ENCODE measurements around the gene ARSB. TPM values are rescaled to one million over a fixed set of nuclear protein-coding genes. Genes with fewer than 3 reads are reported as not detected.

Gene ARSB
- polyA plus RNA-seq, 1 of the 3 experiments (the other 2 are of a cell fraction): 12.5 TPM

DNA sequence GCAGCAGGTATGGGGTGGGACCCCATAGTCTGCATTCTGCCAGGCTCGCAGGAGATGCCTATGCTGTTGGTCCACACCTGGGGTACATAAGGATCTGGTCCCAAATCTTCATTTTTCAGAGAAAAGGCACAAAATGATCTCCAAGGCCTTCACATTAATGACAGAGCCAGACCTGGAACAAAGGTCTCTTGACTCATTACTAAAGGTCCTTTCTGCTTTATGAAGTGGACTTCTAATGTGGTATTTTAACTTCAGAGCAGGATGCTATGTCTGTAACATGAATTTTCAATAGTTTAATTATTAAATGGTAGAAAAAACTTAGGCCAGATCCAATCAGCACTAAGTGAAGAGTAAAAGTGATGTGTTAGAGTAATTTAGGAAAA is 46.4 kb upstream of the ARSB start:
- Histone ChIP-seq H3K4me3 (ENCODE audit: low read depth in 2 of 2, low read length in 1 of 2) (no peak overlapping the region), H3K4me2 (no peak overlapping the region), H2AFZ (ENCODE audit: low read depth) (no peak overlapping the region), H3K9ac (no peak overlapping the region), H3K27ac (ENCODE audit: low read depth in 2 of 2, low read length in 1 of 2) (peak overlapping the region in 1 of 2 experiments; percentile 94; a peak in 2 of 4 replicates), H3K36me3 (replicated peaks in 1 of 2; ENCODE audit: control insufficient read depth in 1 of 2, insufficient read depth in 2 of 2, low read length in 1 of 2) (no peaks in the 10 kb centered on the region), H3K4me1 (ENCODE audit: control insufficient read depth in 1 of 2, insufficient read depth in 2 of 2, low read depth in 1 of 2, low read length in 1 of 2) (peaks cover 0 to 12% of the 10 kb centered on the region in 2 experiments; a peak in 2 of 4 replicates), H4K20me1 (ENCODE audit: insufficient read depth) (no peaks in the 10 kb centered on the region), H3K9me2 (no peaks in the 10 kb centered on the region), H3K27me3 (ENCODE audit: insufficient read depth) (no peaks in the 10 kb centered on the region), H3F3A (replicated peaks; ENCODE audit: insufficient read depth) (no peaks in the 10 kb centered on the region), H3K79me2 (ENCODE audit: insufficient read depth) (no peaks in the 10 kb centered on the region), H3K9me3 (no peaks in the 10 kb centered on the region)
- no peak for DNase-seq
- POLR2A ChIA-PET: no interaction called here
- no peak for TF ChIP-seq FOXM1 (IDR thresholded peaks at IDR 0.05; ENCODE audit: low read depth)
- TF ChIP-seq RCOR1 (IDR thresholded peaks at IDR 0.05; ENCODE audit: low read length): no peak
- TF ChIP-seq, protein P1, sequence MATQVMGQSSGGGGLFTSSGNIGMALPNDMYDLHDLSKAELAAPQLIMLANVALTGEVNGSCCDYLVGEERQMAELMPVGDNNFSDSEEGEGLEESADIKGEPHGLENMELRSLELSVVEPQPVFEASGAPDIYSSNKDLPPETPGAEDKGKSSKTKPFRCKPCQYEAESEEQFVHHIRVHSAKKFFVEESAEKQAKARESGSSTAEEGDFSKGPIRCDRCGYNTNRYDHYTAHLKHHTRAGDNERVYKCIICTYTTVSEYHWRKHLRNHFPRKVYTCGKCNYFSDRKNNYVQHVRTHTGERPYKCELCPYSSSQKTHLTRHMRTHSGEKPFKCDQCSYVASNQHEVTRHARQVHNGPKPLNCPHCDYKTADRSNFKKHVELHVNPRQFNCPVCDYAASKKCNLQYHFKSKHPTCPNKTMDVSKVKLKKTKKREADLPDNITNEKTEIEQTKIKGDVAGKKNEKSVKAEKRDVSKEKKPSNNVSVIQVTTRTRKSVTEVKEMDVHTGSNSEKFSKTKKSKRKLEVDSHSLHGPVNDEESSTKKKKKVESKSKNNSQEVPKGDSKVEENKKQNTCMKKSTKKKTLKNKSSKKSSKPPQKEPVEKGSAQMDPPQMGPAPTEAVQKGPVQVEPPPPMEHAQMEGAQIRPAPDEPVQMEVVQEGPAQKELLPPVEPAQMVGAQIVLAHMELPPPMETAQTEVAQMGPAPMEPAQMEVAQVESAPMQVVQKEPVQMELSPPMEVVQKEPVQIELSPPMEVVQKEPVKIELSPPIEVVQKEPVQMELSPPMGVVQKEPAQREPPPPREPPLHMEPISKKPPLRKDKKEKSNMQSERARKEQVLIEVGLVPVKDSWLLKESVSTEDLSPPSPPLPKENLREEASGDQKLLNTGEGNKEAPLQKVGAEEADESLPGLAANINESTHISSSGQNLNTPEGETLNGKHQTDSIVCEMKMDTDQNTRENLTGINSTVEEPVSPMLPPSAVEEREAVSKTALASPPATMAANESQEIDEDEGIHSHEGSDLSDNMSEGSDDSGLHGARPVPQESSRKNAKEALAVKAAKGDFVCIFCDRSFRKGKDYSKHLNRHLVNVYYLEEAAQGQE (IDR thresholded peaks at IDR 0.05; ENCODE audit: low read depth, low read length): no peak
- TF ChIP-seq YY1 (IDR thresholded peaks at IDR 0.05; ENCODE audit: low read depth): no peak
- no peak for TF ChIP-seq ELF1 (IDR thresholded peaks at IDR 0.05)
- no peak for TF ChIP-seq POLR2AphosphoS5 (IDR thresholded peaks at IDR 0.05; ENCODE audit: low read depth, low read length)
- TF ChIP-seq CHD2 (IDR thresholded peaks at IDR 0.05; ENCODE audit: low read length, partially characterized antibody): no peak
- no peak for TF ChIP-seq NRF1 (IDR thresholded peaks at IDR 0.05; ENCODE audit: low read depth, low read length)
- TF ChIP-seq TAF1 (IDR thresholded peaks at IDR 0.05; ENCODE audit: borderline replicate concordance, low read depth, low read length): no peak
- no peak for TF ChIP-seq NFIC (IDR thresholded peaks at IDR 0.05; ENCODE audit: borderline replicate concordance)
- TF ChIP-seq SIN3A (IDR thresholded peaks at IDR 0.05; ENCODE audit: borderline replicate concordance, low read depth, low read length): no peak
- no peak for TF ChIP-seq MAX (IDR thresholded peaks at IDR 0.05; ENCODE audit: low read depth)
- no peak for TF ChIP-seq MEF2A (IDR thresholded peaks at IDR 0.05; ENCODE audit: borderline replicate concordance, low read depth)
- TF ChIP-seq FOXJ3 (CRISPR knock-in tag; IDR thresholded peaks at IDR 0.05): no peak
- no CpG with 5 or more reads among the region's 1 CpG for WGBS (ENCODE audit: low lambda C conversion rate)
- CTCF ChIA-PET: interaction anchor here (3.8 kb wide), 1 partner anchor 101 kb away, joined by 55 read pairs; no protein-coding TSS in a partner anchor

Data from SK-N-SH (cell line).